Measurements from ENCODE around the gene NFATC3.

DNA sequence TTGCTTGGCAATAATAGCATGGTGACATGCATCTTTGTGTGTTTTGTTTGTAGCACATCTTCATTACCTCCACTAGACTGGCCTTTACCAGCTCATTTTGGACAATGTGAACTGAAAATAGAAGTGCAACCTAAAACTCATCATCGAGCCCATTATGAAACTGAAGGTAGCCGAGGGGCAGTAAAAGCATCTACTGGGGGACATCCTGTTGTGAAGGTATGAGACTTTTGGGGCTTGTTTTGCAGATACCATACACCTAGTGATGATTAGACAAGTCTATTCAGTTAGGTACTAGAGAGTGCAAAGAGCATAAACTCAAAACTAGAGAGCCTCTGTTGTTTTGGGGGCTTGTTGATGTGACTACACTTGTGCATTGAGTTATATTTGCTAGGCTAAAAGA is 41.2 kb downstream of the NFATC3 start:
- TF ChIP-seq, protein P1, sequence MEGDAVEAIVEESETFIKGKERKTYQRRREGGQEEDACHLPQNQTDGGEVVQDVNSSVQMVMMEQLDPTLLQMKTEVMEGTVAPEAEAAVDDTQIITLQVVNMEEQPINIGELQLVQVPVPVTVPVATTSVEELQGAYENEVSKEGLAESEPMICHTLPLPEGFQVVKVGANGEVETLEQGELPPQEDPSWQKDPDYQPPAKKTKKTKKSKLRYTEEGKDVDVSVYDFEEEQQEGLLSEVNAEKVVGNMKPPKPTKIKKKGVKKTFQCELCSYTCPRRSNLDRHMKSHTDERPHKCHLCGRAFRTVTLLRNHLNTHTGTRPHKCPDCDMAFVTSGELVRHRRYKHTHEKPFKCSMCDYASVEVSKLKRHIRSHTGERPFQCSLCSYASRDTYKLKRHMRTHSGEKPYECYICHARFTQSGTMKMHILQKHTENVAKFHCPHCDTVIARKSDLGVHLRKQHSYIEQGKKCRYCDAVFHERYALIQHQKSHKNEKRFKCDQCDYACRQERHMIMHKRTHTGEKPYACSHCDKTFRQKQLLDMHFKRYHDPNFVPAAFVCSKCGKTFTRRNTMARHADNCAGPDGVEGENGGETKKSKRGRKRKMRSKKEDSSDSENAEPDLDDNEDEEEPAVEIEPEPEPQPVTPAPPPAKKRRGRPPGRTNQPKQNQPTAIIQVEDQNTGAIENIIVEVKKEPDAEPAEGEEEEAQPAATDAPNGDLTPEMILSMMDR (IDR thresholded peaks at IDR 0.05): no peak
- TF ChIP-seq POLR2A (IDR thresholded peaks at IDR 0.05): no peak
